K562 (cell line): ENCODE data around the gene FAF2. TPM values are rescaled to one million over a fixed set of nuclear protein-coding genes. Genes with fewer than 3 reads are reported as not detected.

ENCODE experiments used
- ATAC-seq: fragments of 200-7000 bp; cut with Tn5 transposase; 3 replicates; pipeline ENCODE4 v1.9.1; 2020; ENCODE audit warnings: moderate library complexity
- BruUV-seq: library from RNA; stranded (reverse); fragments of 400-500 nt; replicated peaks from 2 replicates; lab custom pipeline; 2021; lab: Mats Ljungman, UMichigan
- CTCF ChIA-PET: fragments of 300-600 bp; formaldehyde crosslinking; extraction: SDS; loops from one replicate; lab custom pipeline; 2021; ENCODE audit warnings: low intra/inter-chr PET ratio; lab: Yijun Ruan, JAX
- POLR2A ChIA-PET: fragments of 300-600, 350-650 bp; sonication (Branson Sonifier 250); formaldehyde crosslinking; extraction: SDS; loops from one replicate; lab custom pipeline; 2021; ENCODE audit warnings: antibody characterized with exemption, inconsistent platforms; lab: Yijun Ruan, JAX
- DNase-seq, 4 experiments: peaks; one replicate each; pipeline versions ENCODE4 v3.0.0 to v3.0.0-alpha.2; 2011 to 2018; ENCODE audit warnings: low spot score in 3 of 4, mixed read lengths in 3 of 4; ENCODE audit errors: extremely low read depth in 1 of 4
- FAIRE-seq: peaks from 2 replicates; lab custom pipeline; 2011; peaks lifted over from hg19 to GRCh38; lab: Jason Lieb, UNC
- H2AFZ ChIP-seq: 2 replicates; pipeline ENCODE4 v1.6.0; 2011; ENCODE audit warnings: low read depth, low read length, control low read depth, inconsistent platforms
- H3K27ac ChIP-seq: fragments of 200-600 bp; 3 replicates; pipeline ENCODE4 v1.8.0; 2011; ENCODE audit warnings: low read depth, mild to moderate bottlenecking, control low read depth, inconsistent platforms, low read length, moderate library complexity, mixed read lengths; ENCODE audit errors: extremely low read depth
- H3K27me3 ChIP-seq, 2 experiments: fragments of 300-600 bp in 1 of 2; 2 replicates in 1 of 2; 3 replicates in 1 of 2; pipeline versions ENCODE4 v1.6.0 to v1.8.0; 2011; ENCODE audit warnings: inconsistent platforms in 2 of 2, low read length in 2 of 2, mild to moderate bottlenecking in 1 of 2, mixed read lengths in 1 of 2, moderate library complexity in 1 of 2; ENCODE audit not compliant: control insufficient read depth in 2 of 2, insufficient read depth in 2 of 2
- H3K36me3 ChIP-seq: fragments of 300-600 bp; 3 replicates; pipeline ENCODE4 v1.8.0; 2011; ENCODE audit warnings: mild to moderate bottlenecking, low read length, inconsistent platforms; ENCODE audit not compliant: control insufficient read depth, insufficient read depth
- H3K4me1 ChIP-seq, 2 experiments: fragments of 200-600 bp in 1 of 2; replicated peaks in 1 of 2; 2 replicates in 1 of 2; 3 replicates in 1 of 2; pipeline versions ENCODE4 v1.5.1 to v1.8.0; 2011; ENCODE audit warnings: inconsistent platforms in 2 of 2, low read length in 2 of 2, mild to moderate bottlenecking in 1 of 2, mixed read lengths in 1 of 2, moderate library complexity in 1 of 2; ENCODE audit not compliant: control insufficient read depth in 2 of 2, insufficient read depth in 2 of 2
- H3K4me2 ChIP-seq: 2 replicates; pipeline ENCODE4 v1.6.1; 2011; ENCODE audit warnings: low read length, control low read depth, inconsistent platforms, mixed read lengths; ENCODE audit not compliant: insufficient read depth
- H3K4me3 ChIP-seq: fragments of 200-600 bp; sonication (generic), shearing (Covaris generic); 2 replicates; pipeline ENCODE4 v1.5.1; 2016; ENCODE audit warnings: control low read depth, inconsistent platforms
- H3K79me2 ChIP-seq: fragments of 200-600 bp; 3 replicates; pipeline ENCODE4 v1.8.0; 2011; ENCODE audit warnings: low read length, inconsistent platforms; ENCODE audit not compliant: control insufficient read depth, insufficient read depth
- H3K9ac ChIP-seq, 2 experiments: 2 replicates each; pipeline versions ENCODE4 v1.6.0 to v1.6.1; 2011; ENCODE audit warnings: low read depth in 2 of 2, low read length in 2 of 2, control low read depth in 1 of 2, inconsistent platforms in 1 of 2, mild to moderate bottlenecking in 1 of 2, mixed read lengths in 1 of 2; ENCODE audit not compliant: insufficient read depth in 1 of 2
- H3K9me1 ChIP-seq: one replicate; pipeline ENCODE4 v1.6.0; 2011; ENCODE audit warnings: inconsistent platforms, mild to moderate bottlenecking, low read length, moderate library complexity; ENCODE audit not compliant: control insufficient read depth, insufficient read depth
- H3K9me3 ChIP-seq: replicated peaks from 2 replicates; pipeline ENCODE4 v1.5.1; 2011; ENCODE audit warnings: low read depth, low read length, inconsistent platforms; ENCODE audit not compliant: control insufficient read depth, insufficient read depth
- H4K20me1 ChIP-seq: replicated peaks from 2 replicates; pipeline ENCODE4 v1.6.1; 2011; ENCODE audit warnings: low read length, inconsistent platforms, mixed read lengths; ENCODE audit not compliant: control insufficient read depth, insufficient read depth
- CEBPB ChIP-seq: fragments of 450-650 bp; IDR thresholded peaks from 2 replicates; pipeline ENCODE4 v1.6.1; 2016; ENCODE audit warnings: missing genetic modification characterization, missing compliant biosample characterization
- ZFX ChIP-seq: sonication (generic); formaldehyde crosslinking; IDR thresholded peaks from 2 replicates; pipeline ENCODE4 v1.8.0; 2022; ENCODE audit warnings: mild to moderate bottlenecking, missing genetic modification reagents, moderate library complexity
- ZNF12 ChIP-seq: sonication (generic); formaldehyde crosslinking; IDR thresholded peaks from 2 replicates; pipeline ENCODE4 v1.4.0; 2020; ENCODE audit warnings: mild to moderate bottlenecking, missing genetic modification reagents
- WGBS: fragments of 100-300 bp; shearing (Covaris generic); methylation state at CpG from one replicate; pipeline ENCODE4 v1.1.6; 2016; ENCODE audit warnings: low coverage, mixed read lengths; ENCODE audit not compliant: insufficient coverage; ENCODE audit errors: missing lambda C conversion rate; 5-methylcytosine and 5-hydroxymethylcytosine counted together
- in situ Hi-C: fragments of 300-500 bp; cut with MboI; formaldehyde crosslinking; loops from 4 replicates; pipeline ENCODE4 v1.15.0; 2018; ENCODE audit warnings: inconsistent platforms, mixed read lengths
- intact Hi-C: fragments of 100-400 bp; cut with micrococcal nuclease; formaldehyde crosslinking; loops from 2 replicates; pipeline ENCODE4 v1.14.2; 2022
- polyA plus RNA-seq, 8 experiments: library from polyadenylated mRNA; depleted of rRNA in 4 of 8; stranded (reverse) in 5 of 8; unstranded in 3 of 8; fragments of >200 nt; fragmentation: Nextera tagmentation in 2 of 8; fragmentation: Illumina TruSeq in 1 of 8; extraction: Ambion mirVana in 2 of 8; extraction: Trizol in 1 of 8; gene quantifications; 2 replicates each; pipeline versions ENCODE4 v1.2.1 to v1.2.3, GENCODE V29; 2011 to 2014; ENCODE audit warnings: inconsistent platforms in 1 of 8, missing spikeins in 1 of 8
- total RNA-seq, 7 experiments: library from RNA; depleted of rRNA in 6 of 7; stranded (reverse); fragments of >200 nt in 6 of 7; fragmentation: Illumina TruSeq in 2 of 7; extraction: Trizol in 2 of 7; gene quantifications; 2 replicates each; pipeline versions ENCODE4 v1.2.1 to v1.2.3, GENCODE V29; 2011 to 2021; ENCODE audit warnings: low replicate concordance in 1 of 7
- TF ChIP-seq, protein P1 (sequence below): fragments of 450-650 bp; conservative IDR thresholded peaks from 2 replicates; pipeline ENCODE4 v1.6.1; 2016; ENCODE audit warnings: missing genetic modification characterization, low read depth, mild to moderate bottlenecking, missing compliant biosample characterization, moderate library complexity
- TF ChIP-seq, protein P2 (sequence below): fragments of 250-450 bp; sonication (Bioruptor Pico); IDR thresholded peaks from 2 replicates; pipeline ENCODE4 v1.8.0; 2022; ENCODE audit warnings: moderate library complexity, mild to moderate bottlenecking, inconsistent platforms
- TF ChIP-seq, protein P3 (sequence below): fragments of 200-800 bp; sonication (Bioruptor generic); IDR thresholded peaks from 2 replicates; pipeline ENCODE4 v1.6.1; 2016; ENCODE audit warnings: missing genetic modification characterization, missing compliant biosample characterization
- TF ChIP-seq, protein P4 (sequence below): fragments of 450-650 bp; IDR thresholded peaks from 2 replicates; pipeline ENCODE4 v1.7.1; 2018; ENCODE audit warnings: mild to moderate bottlenecking, low read depth; ENCODE audit not compliant: partially characterized antibody

FAF2 gene
- total and polyA plus RNA-seq, 9 of the 15 experiments (the other 6 are each of a cell fraction or from before 2014, with no cell fraction given), result 25.0 to 44.6 (median 36.1) TPM

DNA sequence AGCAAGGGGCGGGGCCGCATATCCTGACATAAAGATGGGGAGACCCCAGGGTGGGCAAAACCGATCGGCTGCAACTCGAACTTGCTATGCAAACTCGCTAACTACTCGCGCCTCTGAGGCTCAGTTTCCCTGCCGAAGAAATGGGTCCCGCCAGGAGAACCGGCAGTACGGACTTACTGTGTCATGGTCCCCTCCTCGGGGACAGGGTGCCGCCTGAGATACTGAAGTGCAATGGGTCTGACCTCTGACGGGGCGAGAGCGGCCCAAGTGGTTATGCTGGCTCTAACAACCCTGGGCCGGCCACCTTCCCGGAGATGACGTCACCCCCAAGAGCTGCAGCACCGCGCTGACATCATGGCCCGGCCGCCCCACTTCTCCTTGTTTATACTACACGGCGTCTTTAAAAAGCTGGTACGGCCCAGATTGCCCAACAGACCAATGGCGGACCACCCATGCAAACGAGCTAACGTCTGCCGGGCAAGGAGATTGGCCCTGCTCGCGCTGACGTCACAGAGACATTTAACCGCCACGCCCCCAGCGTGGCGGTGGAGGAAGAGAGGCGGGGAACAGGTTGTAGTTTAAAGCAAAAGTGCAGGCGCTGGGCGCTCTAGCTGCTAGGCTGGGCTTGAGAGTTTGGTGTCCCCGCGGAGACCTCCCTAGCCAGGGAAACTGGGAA, 89.5 kb downstream of the FAF2 start (continued):
- TF ChIP-seq, protein P1, sequence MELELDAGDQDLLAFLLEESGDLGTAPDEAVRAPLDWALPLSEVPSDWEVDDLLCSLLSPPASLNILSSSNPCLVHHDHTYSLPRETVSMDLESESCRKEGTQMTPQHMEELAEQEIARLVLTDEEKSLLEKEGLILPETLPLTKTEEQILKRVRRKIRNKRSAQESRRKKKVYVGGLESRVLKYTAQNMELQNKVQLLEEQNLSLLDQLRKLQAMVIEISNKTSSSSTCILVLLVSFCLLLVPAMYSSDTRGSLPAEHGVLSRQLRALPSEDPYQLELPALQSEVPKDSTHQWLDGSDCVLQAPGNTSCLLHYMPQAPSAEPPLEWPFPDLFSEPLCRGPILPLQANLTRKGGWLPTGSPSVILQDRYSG, result 0 out of 2 replicates have a peak, but pooled peaks have one; percentile 28

- ATAC-seq (no peak), FAIRE-seq (no peak), DNase-seq (peak in 1 of 4 experiments; percentile 46)
- Histone ChIP-seq H3K4me2 (peak overlapping the region; percentile 99), H3K4me1 (peaks cover 56 to 63% of the 10 kb centered on the region in 2 experiments), H3K9me1 (peaks cover 4% of the 10 kb centered on the region), H3K79me2 (peaks cover 45% of the 10 kb centered on the region), H3K27ac (peak overlapping the region; percentile 98), H3K27me3 (no peaks in the 10 kb centered on the region), H2AFZ (peak overlapping the region; percentile 79), H3K36me3 (peaks cover 21% of the 10 kb centered on the region; the same call in 2 of the 3 replicates), H3K9me3 (no peaks in the 10 kb centered on the region), H3K4me3 (peak overlapping the region; percentile 91), H3K9ac (peak overlapping the region; percentile 76 to 96), H4K20me1 (peaks cover 18% of the 10 kb centered on the region; the same call in 1 of the 2 replicates)
- ChIA-PET POLR2A (interaction anchor here (0.5 to 4.8 kb wide), 17 partner anchors 9 to 229 kb away, joined by 3 to 39 read pairs (median 4); partner anchors contain the start of gene FAF2), CTCF (no interaction called here)
- intact Hi-C loops (no loop called here), in situ Hi-C loops (no loop called here)
- 18% methylated on average over 13 of the region's 13 CpGs for WGBS
- BruUV-seq, result TSS peak; percentile 81
- TF ChIP-seq CEBPB, result peak; percentile 44
- TF ChIP-seq, protein P2, sequence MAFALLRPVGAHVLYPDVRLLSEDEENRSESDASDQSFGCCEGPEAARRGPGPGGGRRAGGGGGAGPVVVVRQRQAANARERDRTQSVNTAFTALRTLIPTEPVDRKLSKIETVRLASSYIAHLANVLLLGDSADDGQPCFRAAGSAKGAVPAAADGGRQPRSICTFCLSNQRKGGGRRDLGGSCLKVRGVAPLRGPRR (CRISPR knock-in tag), result 0 out of 2 replicates have a peak, but pooled peaks have one; percentile 21
- TF ChIP-seq, protein P3, sequence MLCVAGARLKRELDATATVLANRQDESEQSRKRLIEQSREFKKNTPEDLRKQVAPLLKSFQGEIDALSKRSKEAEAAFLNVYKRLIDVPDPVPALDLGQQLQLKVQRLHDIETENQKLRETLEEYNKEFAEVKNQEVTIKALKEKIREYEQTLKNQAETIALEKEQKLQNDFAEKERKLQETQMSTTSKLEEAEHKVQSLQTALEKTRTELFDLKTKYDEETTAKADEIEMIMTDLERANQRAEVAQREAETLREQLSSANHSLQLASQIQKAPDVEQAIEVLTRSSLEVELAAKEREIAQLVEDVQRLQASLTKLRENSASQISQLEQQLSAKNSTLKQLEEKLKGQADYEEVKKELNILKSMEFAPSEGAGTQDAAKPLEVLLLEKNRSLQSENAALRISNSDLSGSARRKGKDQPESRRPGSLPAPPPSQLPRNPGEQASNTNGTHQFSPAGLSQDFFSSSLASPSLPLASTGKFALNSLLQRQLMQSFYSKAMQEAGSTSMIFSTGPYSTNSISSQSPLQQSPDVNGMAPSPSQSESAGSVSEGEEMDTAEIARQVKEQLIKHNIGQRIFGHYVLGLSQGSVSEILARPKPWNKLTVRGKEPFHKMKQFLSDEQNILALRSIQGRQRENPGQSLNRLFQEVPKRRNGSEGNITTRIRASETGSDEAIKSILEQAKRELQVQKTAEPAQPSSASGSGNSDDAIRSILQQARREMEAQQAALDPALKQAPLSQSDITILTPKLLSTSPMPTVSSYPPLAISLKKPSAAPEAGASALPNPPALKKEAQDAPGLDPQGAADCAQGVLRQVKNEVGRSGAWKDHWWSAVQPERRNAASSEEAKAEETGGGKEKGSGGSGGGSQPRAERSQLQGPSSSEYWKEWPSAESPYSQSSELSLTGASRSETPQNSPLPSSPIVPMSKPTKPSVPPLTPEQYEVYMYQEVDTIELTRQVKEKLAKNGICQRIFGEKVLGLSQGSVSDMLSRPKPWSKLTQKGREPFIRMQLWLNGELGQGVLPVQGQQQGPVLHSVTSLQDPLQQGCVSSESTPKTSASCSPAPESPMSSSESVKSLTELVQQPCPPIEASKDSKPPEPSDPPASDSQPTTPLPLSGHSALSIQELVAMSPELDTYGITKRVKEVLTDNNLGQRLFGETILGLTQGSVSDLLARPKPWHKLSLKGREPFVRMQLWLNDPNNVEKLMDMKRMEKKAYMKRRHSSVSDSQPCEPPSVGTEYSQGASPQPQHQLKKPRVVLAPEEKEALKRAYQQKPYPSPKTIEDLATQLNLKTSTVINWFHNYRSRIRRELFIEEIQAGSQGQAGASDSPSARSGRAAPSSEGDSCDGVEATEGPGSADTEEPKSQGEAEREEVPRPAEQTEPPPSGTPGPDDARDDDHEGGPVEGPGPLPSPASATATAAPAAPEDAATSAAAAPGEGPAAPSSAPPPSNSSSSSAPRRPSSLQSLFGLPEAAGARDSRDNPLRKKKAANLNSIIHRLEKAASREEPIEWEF, result peak; percentile 77; the same call in 1 of the 2 replicates
- TF ChIP-seq ZFX (CRISPR knock-in tag), result peak; percentile 60; the same call in 1 of the 2 replicates
- TF ChIP-seq, protein P4, sequence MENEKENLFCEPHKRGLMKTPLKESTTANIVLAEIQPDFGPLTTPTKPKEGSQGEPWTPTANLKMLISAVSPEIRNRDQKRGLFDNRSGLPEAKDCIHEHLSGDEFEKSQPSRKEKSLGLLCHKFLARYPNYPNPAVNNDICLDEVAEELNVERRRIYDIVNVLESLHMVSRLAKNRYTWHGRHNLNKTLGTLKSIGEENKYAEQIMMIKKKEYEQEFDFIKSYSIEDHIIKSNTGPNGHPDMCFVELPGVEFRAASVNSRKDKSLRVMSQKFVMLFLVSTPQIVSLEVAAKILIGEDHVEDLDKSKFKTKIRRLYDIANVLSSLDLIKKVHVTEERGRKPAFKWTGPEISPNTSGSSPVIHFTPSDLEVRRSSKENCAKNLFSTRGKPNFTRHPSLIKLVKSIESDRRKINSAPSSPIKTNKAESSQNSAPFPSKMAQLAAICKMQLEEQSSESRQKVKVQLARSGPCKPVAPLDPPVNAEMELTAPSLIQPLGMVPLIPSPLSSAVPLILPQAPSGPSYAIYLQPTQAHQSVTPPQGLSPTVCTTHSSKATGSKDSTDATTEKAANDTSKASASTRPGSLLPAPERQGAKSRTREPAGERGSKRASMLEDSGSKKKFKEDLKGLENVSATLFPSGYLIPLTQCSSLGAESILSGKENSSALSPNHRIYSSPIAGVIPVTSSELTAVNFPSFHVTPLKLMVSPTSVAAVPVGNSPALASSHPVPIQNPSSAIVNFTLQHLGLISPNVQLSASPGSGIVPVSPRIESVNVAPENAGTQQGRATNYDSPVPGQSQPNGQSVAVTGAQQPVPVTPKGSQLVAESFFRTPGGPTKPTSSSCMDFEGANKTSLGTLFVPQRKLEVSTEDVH, result no peak
- peak; percentile 86; the same call in 1 of the 2 replicates for TF ChIP-seq ZNF12 (CRISPR knock-in tag)
Measured at GRCh38 chr5:176538230-176538988, 90.2 kb downstream of the FAF2 start.
